Measurements from ENCODE around the gene OR2AT4. TPM values are rescaled to one million over a fixed set of nuclear protein-coding genes. Genes with fewer than 3 reads are reported as not detected.
"Not testable (repeated sequence)": the region's sequence is repeated elsewhere in the genome, so short reads cannot be mapped to it uniquely, and the experiment has no call there.

OR2AT4 gene
- polyA plus RNA-seq, 3 donors from 2014 or later, result not detected

DNA sequence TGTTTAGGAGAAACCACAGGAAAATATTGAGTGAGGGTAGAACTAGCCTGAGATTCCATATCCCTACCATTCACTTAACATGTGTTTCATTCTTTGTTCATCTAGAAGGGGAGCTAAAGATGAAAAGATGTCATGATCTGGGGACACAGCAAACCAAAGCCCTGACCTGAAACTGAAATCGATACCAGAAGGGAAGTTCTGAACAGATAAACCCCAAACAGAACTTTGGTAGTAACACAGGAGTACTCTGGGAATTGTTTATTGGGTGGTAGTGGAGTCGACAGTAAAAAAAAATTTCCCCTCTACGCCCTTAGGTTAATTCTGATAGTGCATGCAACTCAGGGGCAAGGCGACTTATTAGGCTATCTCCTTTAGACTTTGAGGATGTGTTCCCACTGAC, 27.2 kb downstream of the OR2AT4 start:
- H3K4me1 Mint-ChIP-seq, result no peaks in the 10 kb centered on the region

DNA sequence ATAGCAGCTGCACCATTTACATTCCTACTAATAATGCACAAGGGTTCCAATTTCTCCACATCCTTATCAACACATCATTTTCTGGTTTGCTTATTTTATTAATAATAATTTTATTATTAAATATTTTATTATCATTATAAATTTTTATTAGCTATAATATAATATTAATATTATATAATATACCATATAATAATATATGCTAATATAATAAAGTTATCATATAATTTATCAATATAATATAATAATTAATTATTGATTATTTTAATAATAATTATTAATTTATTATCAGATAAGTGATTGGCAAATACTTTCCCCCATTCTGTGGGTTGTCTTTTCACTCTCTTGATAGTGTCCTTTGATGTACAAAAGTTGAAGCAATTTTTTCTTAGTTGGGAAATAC, 27.7 kb downstream of the OR2AT4 start:
- Mint-ChIP-seq H3K27me3 (ENCODE audit: low read depth in 3 of 3) (peaks cover 4 to 17% (median 5%) of the 10 kb centered on the region in 3 donors), H3K4me3 (no peak overlapping the region), H3K4me1 (no peaks in the 10 kb centered on the region), H3K9me3 (no peaks in the 10 kb centered on the region), H3K36me3 (no peaks in the 10 kb centered on the region), H3K27ac (no peak overlapping the region)
- DNase-seq, result no peak

More for the DNA sequence above, 27.2 kb downstream of the OR2AT4 start:
- no peak for DNase-seq
- Mint-ChIP-seq H3K36me3 (no peaks in the 10 kb centered on the region), H3K27me3 (ENCODE audit: low read depth in 3 of 3) (peaks cover 4 to 17% (median 5%) of the 10 kb centered on the region in 3 donors), H3K9me3 (no peaks in the 10 kb centered on the region), H3K4me3 (no peak overlapping the region), H3K27ac (no peak overlapping the region)

DNA sequence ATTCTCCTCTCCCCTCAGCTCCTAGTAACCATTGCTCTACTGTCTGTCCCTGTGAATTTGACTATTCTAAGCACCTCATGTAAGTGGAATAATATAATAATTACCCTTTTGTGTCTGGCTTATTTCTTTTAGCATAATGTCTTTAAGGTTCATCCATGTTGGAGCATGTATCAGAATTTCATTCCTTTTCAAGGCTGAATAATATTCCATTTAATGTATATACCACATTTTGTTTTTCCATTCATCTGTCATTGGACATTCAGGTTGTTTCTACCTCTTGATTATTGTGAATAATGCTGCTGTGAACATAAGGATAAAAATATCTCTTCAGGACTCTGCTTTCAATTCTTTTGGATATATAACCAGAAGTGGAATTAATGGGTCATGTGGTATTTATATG, 28.1 kb downstream of the OR2AT4 start:
- H3K27ac Mint-ChIP-seq, result no peak overlapping the region
- H3K4me1 Mint-ChIP-seq, result no peaks in the 10 kb centered on the region
- H3K4me3 Mint-ChIP-seq, result no peak overlapping the region
- DNase-seq, result no peak
- H3K27me3 Mint-ChIP-seq (ENCODE audit: low read depth in 3 of 3), result peaks cover 4 to 17% (median 6%) of the 10 kb centered on the region in 3 donors
- no peaks in the 10 kb centered on the region for H3K9me3 Mint-ChIP-seq
- H3K36me3 Mint-ChIP-seq, result no peaks in the 10 kb centered on the region

DNA sequence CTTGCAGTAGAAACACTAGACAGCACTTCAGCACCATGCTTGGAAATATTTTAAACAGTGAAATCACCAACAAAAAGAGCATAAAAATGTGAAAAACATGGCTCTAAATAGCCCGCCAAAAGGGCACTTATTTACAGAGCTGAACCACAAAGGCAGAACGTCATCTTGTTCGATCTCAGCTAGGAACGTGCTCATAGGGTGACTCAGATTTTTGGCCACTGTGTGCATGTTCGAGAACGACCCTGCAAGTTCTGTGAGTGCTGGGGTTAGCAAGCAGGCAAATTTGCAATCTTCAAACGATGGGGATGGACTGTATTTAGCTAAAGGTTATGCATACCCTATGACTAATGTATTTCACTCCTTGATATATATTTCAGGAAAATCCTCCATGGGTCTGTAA, 30.6 kb downstream of the OR2AT4 start:
- peaks cover 6 to 21% (median 11%) of the 10 kb centered on the region in 3 donors for H3K27me3 Mint-ChIP-seq (ENCODE audit: low read depth in 3 of 3)
- H3K36me3 Mint-ChIP-seq, result no peaks in the 10 kb centered on the region
- H3K9me3 Mint-ChIP-seq, result no peaks in the 10 kb centered on the region
- no peak overlapping the region for H3K27ac Mint-ChIP-seq
- no peaks in the 10 kb centered on the region for H3K4me1 Mint-ChIP-seq
- no peak overlapping the region for H3K4me3 Mint-ChIP-seq
- no peak for DNase-seq

DNA sequence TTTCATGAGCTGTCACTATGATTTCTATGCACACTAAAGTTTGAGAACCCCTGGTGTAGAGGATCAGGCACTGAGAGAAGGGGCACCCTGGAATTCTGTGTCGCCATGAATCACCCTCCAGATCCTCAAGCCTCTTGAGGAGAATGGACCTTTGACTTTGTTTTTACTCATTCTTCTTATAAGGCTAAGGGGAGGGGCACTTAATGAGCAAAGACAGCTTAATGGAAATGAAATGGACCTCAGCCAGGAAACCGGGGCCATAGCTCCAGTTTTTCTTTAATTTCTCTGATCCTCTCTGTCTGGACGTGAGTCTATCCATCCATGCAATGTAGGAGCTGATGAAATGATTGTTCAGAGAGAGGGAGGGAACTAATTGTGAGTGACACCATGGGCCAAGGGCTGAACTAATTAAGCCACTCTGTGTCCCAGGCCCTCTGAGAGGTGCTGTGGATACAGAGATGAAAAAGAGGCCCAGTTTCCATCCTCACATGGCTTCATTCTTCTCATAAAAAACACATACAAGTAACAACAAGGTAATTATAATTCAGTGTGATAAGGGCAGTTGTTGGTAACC, 32.8 kb downstream of the OR2AT4 start:
- H3K27ac Mint-ChIP-seq, result no peak overlapping the region
- no peaks in the 10 kb centered on the region for H3K9me3 Mint-ChIP-seq
- peaks cover 6 to 30% (median 13%) of the 10 kb centered on the region in 3 donors for H3K27me3 Mint-ChIP-seq (ENCODE audit: low read depth in 3 of 3)
- no peaks in the 10 kb centered on the region for H3K36me3 Mint-ChIP-seq
- no peak overlapping the region for H3K4me3 Mint-ChIP-seq
- DNase-seq, result no peak
- no peaks in the 10 kb centered on the region for H3K4me1 Mint-ChIP-seq

DNA sequence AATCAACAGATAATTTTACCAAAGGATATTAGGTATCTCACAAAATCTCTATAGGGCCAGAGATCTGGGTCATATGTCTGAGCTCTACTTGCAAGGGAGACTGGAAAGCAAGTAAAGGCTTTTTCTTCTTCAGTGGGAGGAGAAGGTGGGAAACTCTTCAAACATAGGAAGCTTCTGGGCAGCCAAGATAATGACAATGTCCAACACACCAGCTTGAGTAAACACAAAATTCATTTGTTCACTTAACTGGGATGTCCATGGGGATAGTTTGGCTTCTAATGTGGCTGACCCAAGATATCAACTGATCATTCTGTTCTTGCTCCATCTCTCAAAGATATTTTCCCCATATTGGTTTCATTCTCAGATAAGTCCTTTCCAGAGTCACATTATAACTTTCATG, 37.4 kb downstream of the OR2AT4 start:
- H3K27ac Mint-ChIP-seq, result no peak overlapping the region
- H3K4me1 Mint-ChIP-seq, result no peaks in the 10 kb centered on the region
- no peaks in the 10 kb centered on the region for H3K36me3 Mint-ChIP-seq
- peaks cover 2 to 15% (median 11%) of the 10 kb centered on the region in 3 donors for H3K27me3 Mint-ChIP-seq (ENCODE audit: low read depth in 3 of 3)
- no peaks in the 10 kb centered on the region for H3K9me3 Mint-ChIP-seq
- DNase-seq, result no peak
- no peak overlapping the region for H3K4me3 Mint-ChIP-seq

DNA sequence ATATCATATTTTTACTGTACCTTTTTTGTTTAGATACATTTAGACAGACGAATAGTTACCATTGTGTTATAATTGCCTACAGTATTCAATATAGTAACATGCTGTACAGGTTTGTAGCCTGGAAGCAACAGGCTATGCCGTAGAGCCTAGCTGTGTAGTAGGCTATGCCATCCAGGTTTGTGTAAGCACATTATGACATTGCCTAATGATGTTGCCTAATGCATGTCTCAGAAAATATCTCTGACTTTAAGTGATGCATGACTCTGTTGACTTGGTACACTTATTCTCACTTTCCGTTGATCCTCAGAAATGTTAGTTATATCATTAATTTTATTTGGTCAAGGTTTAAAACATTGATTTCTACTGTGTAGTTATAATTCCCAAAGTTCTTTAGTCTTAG, 39.9 kb downstream of the OR2AT4 start:
- H3K4me3 Mint-ChIP-seq, result no peak overlapping the region
- peaks cover 3 to 16% (median 7%) of the 10 kb centered on the region in 3 donors for H3K27me3 Mint-ChIP-seq (ENCODE audit: low read depth in 3 of 3)
- H3K36me3 Mint-ChIP-seq, result no peaks in the 10 kb centered on the region

DNA sequence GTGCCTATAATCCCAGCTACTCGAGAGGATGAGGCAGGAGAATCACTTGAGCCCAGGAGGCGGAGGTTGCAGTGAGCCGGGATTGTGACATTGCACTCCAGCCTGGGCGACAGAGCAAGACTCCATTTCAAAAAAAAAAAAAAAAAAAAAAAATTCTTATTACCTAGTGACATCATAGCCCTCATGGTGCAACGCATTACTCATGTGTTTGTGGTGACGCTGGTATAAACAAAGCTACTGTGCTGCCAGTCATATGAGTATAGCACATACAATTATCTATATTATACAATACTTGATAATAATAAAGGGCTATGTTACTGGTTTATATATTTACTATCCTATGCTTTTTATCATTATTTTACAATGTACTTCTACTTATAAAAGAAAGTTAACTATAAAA, 41.2 kb downstream of the OR2AT4 start:
- H3K27me3 Mint-ChIP-seq (ENCODE audit: low read depth in 3 of 3), result peaks cover 7 to 16% (median 7%) of the 10 kb centered on the region in 3 donors
- peaks cover 0 to 13% (median under 1%) of the 10 kb centered on the region in 6 donors for H3K9me3 Mint-ChIP-seq
- DNase-seq, result no peak
- H3K4me1 Mint-ChIP-seq, result no peaks in the 10 kb centered on the region
- no peaks in the 10 kb centered on the region for H3K36me3 Mint-ChIP-seq
- H3K27ac Mint-ChIP-seq, result no peak overlapping the region
- H3K4me3 Mint-ChIP-seq, result no peak overlapping the region

More for the DNA sequence above, 39.9 kb downstream of the OR2AT4 start:
- H3K4me1 Mint-ChIP-seq, result no peaks in the 10 kb centered on the region
- H3K27ac Mint-ChIP-seq, result no peak overlapping the region
- DNase-seq, result no peak
- peaks cover 0 to 13% (median under 1%) of the 10 kb centered on the region in 6 donors for H3K9me3 Mint-ChIP-seq

DNA sequence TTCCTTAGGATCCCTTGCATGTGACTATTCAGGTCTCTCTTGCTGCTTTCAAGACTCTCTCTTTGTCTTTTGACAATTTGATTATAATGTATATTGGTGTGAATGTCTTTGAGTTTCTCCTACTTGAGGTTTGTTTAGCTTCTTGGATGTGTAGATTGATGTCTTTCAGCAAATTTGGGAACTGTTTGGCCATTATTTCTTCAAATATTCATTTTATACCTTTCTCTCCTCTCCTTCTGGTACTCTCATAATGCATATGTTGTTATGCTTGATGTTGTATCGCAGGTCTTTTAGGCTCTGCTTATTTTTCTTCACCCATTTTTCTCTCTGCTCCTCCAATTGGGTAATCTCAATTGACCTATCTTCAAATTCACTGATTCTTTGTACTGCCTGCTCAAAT, 44.2 kb downstream of the OR2AT4 start:
- H3K27me3 Mint-ChIP-seq (ENCODE audit: low read depth in 3 of 3), result peaks cover 4 to 12% (median 9%) of the 10 kb centered on the region in 3 donors
- H3K27ac Mint-ChIP-seq, result no peak overlapping the region
- H3K4me3 Mint-ChIP-seq, result no peak overlapping the region
- no peaks in the 10 kb centered on the region for H3K36me3 Mint-ChIP-seq
- H3K4me1 Mint-ChIP-seq, result no peaks in the 10 kb centered on the region
- peaks cover 0 to 13% (median under 1%) of the 10 kb centered on the region in 6 donors for H3K9me3 Mint-ChIP-seq
- no peak for DNase-seq

DNA sequence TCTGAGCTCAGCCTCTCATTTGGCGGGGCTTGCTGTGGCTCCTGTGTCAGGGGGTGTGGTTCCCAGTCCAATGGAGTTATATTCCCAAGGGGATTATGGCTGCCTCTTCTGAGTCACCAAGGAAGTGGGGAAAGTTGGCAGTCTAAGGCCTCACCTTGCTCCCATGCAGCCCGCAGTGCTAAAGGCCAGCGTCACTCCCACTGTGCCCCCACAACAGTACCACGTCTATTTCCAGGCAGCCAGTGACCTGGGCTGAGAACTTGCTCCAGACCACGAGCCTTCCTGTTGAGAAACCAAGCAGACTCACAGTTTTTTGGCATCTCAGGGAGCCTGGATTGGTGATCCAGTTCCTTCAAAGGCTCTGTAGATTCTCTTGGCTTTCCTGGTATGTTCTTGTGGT, 45.6 kb downstream of the OR2AT4 start:
- no peak overlapping the region for H3K27ac Mint-ChIP-seq
- no peaks in the 10 kb centered on the region for H3K4me1 Mint-ChIP-seq
- no peak for DNase-seq
- no peak overlapping the region for H3K4me3 Mint-ChIP-seq
- H3K36me3 Mint-ChIP-seq, result no peaks in the 10 kb centered on the region
- H3K27me3 Mint-ChIP-seq (ENCODE audit: low read depth in 3 of 3), result peaks cover 4 to 12% (median 9%) of the 10 kb centered on the region in 3 donors
- H3K9me3 Mint-ChIP-seq, result peaks cover 0 to 13% (median under 1%) of the 10 kb centered on the region in 6 donors

DNA sequence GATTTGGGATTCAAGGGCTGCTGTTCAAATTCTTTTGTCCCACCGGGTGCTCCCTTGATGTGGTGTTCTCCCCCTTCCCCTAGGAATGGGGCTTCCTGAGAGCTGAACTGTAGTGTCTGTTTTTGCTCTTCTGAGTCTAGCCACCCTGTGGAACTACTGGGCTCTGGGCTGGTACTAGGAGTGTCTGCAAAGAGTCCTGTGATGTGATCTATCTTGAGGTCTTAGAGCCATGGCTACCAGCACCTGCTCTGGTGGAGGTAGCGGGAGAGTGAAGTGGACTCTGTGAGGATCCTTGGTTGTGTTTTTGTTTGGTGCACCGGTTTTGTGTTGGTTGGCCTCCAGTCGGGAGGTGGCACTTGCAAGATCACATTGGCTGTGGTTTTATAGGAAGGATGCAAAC, 46.2 kb downstream of the OR2AT4 start:
- Mint-ChIP-seq H3K4me1 (no peaks in the 10 kb centered on the region), H3K27me3 (ENCODE audit: low read depth in 3 of 3) (peaks cover 4 to 12% (median 9%) of the 10 kb centered on the region in 3 donors), H3K9me3 (peaks cover 0 to 13% (median under 1%) of the 10 kb centered on the region in 6 donors), H3K27ac (no peak overlapping the region), H3K36me3 (no peaks in the 10 kb centered on the region), H3K4me3 (no peak overlapping the region)
- no peak for DNase-seq

DNA sequence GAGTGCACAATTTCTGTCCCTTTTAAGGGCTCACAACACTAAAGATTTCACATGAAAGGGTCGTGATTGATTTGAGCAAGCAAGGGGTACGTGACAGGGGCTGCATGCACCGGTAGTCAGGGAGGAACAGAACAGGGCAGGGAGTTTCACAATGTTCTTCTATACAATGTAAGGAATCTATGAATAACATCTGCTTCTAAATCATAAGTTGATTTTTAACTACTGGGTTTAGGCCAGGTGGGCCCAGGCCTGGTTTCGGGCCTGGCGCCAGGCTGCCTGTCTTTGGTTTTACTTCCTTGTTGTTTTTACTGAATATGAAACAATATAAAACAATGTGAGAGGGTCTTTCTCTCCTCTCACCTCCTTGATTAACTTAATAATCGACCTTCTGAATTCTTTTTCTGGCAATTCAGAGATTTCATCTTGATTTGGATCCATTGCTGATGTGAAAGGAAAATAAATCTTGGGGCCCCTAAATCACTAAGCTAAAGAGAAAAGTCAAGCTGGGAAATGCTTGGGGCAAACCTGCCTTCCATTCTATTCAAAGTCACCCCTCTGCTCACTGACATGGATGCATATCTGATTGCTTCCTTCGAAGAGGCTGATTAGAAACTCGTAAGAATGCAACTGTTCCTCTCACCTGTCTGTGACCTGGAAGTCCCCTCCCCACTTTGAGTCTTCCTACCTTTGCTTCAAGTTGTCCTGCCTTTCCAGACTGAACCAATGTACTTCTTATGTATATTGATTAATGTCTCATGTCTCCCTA, 47.0 kb downstream of the OR2AT4 start:
- Mint-ChIP-seq H3K9me3 (peaks cover 0 to 13% (median under 1%) of the 10 kb centered on the region in 6 donors), H3K27me3 (ENCODE audit: low read depth in 3 of 3) (peaks cover 4 to 10% (median 9%) of the 10 kb centered on the region in 3 donors)
- H3K4me3 Mint-ChIP-seq, result not testable (repeated sequence)

DNA sequence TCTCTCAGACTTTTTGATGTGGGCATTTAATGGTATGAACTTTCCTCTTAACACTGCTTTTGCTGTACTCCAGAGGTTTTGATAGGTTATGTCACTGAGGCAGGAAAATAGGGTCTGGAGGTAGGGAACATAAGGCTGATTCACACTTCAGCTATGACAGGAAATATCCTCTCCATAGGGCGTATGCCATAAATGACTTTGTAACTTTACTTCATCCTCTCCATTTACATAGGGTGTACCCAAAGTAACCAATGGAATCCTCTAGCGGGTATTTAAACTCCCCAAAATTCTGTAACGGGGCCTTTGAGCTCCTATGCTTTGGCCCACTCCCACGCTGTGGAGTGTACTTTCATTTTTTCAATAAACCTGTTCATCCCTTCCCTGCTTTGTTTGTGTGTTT, 49.5 kb downstream of the OR2AT4 start:
- DNase-seq, result no peak
- Mint-ChIP-seq H3K27me3 (ENCODE audit: low read depth in 3 of 3) (peaks cover 2 to 6% (median 4%) of the 10 kb centered on the region in 3 donors), H3K36me3 (no peaks in the 10 kb centered on the region), H3K27ac (no peak overlapping the region), H3K9me3 (no peaks in the 10 kb centered on the region), H3K4me3 (no peak overlapping the region), H3K4me1 (no peaks in the 10 kb centered on the region)

More for the DNA sequence above, 47.0 kb downstream of the OR2AT4 start:
- H3K4me1 Mint-ChIP-seq, H3K36me3 Mint-ChIP-seq, DNase-seq, H3K27ac Mint-ChIP-seq: not testable (repeated sequence)

DNA sequence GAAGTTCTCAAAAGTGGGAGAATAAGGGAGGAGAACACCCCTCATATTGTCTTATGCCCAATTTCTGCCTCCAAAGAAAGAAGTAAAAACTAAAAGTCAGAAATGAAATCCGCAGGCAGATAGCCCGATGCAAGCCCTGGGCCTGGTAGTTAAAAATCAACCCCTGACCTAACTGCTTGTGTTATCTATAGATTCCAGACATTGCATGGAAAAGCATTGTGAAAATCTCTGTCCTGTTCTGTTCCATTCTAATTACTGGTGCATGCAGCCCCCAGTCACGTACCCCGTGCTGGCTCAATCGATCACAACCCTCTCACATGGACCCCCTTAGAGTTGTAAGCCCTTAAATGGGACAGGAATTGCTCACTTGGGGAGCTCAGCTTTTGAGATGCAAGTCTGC, 50.0 kb downstream of the OR2AT4 start:
- H3K4me3 Mint-ChIP-seq; H3K27ac Mint-ChIP-seq; H3K36me3 Mint-ChIP-seq; H3K27me3 Mint-ChIP-seq (ENCODE audit: low read depth in 3 of 3); H3K9me3 Mint-ChIP-seq; DNase-seq; H3K4me1 Mint-ChIP-seq: not testable (repeated sequence)
